Psoas muscle (tissue), 8 donors: ENCODE data around the gene EFCAB11. TPM values are rescaled to one million over a fixed set of nuclear protein-coding genes. Genes with fewer than 3 reads are reported as not detected.

ENCODE experiments used
- ATAC-seq, 4 donors: fragments of 200-7000 bp; cut with Tn5 transposase; one replicate each; pipeline ENCODE4 v1.9.1; 2020; ENCODE audit warnings: moderate library complexity in 3 of 4, mild to moderate bottlenecking in 2 of 4
- DNase-seq, 2 donors: peaks; one replicate each; pipeline ENCODE4 v3.0.0-alpha.2; 2020
- H3K27ac ChIP-seq: fragments of 200-600 bp; one replicate; pipeline ENCODE4 v1.8.0; 2022
- H3K27me3 ChIP-seq, 3 donors: fragments of 200-600 bp in 1 of 3; one replicate each; pipeline versions ENCODE4 v1.6.1 to v1.8.0; 2013 to 2022; ENCODE audit warnings: low read length in 2 of 3, mild to moderate bottlenecking in 2 of 3, moderate library complexity in 1 of 3; ENCODE audit not compliant: insufficient read depth in 3 of 3
- H3K36me3 ChIP-seq, 2 donors: fragments of 200-600 bp in 1 of 2; one replicate each; pipeline versions ENCODE4 v1.6.1 to v1.8.0; 2013 to 2022; ENCODE audit warnings: low read depth in 1 of 2, mild to moderate bottlenecking in 1 of 2, moderate library complexity in 1 of 2; ENCODE audit not compliant: insufficient read depth in 1 of 2
- H3K4me1 ChIP-seq: fragments of 200-600 bp; one replicate; pipeline ENCODE4 v1.8.0; 2022
- H3K4me3 ChIP-seq: fragments of 200-600 bp; one replicate; pipeline ENCODE4 v1.8.0; 2022; ENCODE audit warnings: mild to moderate bottlenecking
- H3K9me3 ChIP-seq: fragments of 200-600 bp; one replicate; pipeline ENCODE4 v1.8.0; 2022
- WGBS, 3 donors: extraction: QIAGEN DNeasy Blood & Tissue Kit; methylation state at CpG; one replicate each; pipeline versions ENCODE4 v1.1.6 to v1.1.7; 2013; 5-methylcytosine and 5-hydroxymethylcytosine counted together
- intact Hi-C, 2 donors: fragments of 100-400 bp; cut with DNase I; formaldehyde crosslinking; loops; one replicate each; pipeline versions ENCODE4 v1.11.0 to v1.14.2; 2022
- polyA plus RNA-seq, 3 donors: library from polyadenylated mRNA; stranded (reverse); fragments of 200-250 nt; gene quantifications; one replicate each; pipeline ENCODE4 v1.2.3, GENCODE V29; 2013
- total RNA-seq, 4 donors: library from RNA; stranded (reverse); fragmentation: NEBNext Ultra II Directional in 2 of 4; extraction: Animal tissue kit (Norgen Biotek cat#: 25700) in 2 of 4; gene quantifications; one replicate each; pipeline versions ENCODE4 v1.2.1 to v1.2.4, GENCODE V29; 2021 to 2023
- TF ChIP-seq, protein P1 (sequence below): fragments of 200-600 bp; IDR thresholded peaks from one replicate; pipeline ENCODE4 v1.8.0; 2022; ENCODE audit warnings: antibody characterized with exemption
- donor health status: healthy with polysubstance abuse.
- donor health status: DM: no; HTN: no; CAD: no; lungs with moderate emphysema.
- donor health status: Bipolar disorder and iron deficiency.
- donor health status: healthy.
- donor health status: DM: yes; HTN: yes; CAD: no.
- donor health status: DM: no; HTN: no; CAD: no.
- donor health status: DM: no; HTN: no; CAD: no.
- donor health status: DM: yes; HTN: yes; CAD: no.

The EFCAB11 gene
- total and polyA plus RNA-seq, 7 donors, result 0.59 to 5.3 (median 2.4) TPM

GRCh38 chr14:89922031-89922907 lies 32.3 kb downstream of the EFCAB11 start:
- 91 to 92% (median 91%) methylated on average over 6 of the region's 6 CpGs for WGBS, 3 donors
- Histone ChIP-seq H3K4me3 (no peak overlapping the region), H3K36me3 (no peaks in the 10 kb centered on the region), H3K27ac (no peak overlapping the region), H3K27me3 (no peaks in the 10 kb centered on the region), H3K4me1 (no peaks in the 10 kb centered on the region), H3K9me3 (no peaks in the 10 kb centered on the region)
- ATAC-seq (no peak), DNase-seq (no peak)
- intact Hi-C loops, result no loop called here
- TF ChIP-seq, protein P1, sequence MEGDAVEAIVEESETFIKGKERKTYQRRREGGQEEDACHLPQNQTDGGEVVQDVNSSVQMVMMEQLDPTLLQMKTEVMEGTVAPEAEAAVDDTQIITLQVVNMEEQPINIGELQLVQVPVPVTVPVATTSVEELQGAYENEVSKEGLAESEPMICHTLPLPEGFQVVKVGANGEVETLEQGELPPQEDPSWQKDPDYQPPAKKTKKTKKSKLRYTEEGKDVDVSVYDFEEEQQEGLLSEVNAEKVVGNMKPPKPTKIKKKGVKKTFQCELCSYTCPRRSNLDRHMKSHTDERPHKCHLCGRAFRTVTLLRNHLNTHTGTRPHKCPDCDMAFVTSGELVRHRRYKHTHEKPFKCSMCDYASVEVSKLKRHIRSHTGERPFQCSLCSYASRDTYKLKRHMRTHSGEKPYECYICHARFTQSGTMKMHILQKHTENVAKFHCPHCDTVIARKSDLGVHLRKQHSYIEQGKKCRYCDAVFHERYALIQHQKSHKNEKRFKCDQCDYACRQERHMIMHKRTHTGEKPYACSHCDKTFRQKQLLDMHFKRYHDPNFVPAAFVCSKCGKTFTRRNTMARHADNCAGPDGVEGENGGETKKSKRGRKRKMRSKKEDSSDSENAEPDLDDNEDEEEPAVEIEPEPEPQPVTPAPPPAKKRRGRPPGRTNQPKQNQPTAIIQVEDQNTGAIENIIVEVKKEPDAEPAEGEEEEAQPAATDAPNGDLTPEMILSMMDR, result no peak

DNA sequence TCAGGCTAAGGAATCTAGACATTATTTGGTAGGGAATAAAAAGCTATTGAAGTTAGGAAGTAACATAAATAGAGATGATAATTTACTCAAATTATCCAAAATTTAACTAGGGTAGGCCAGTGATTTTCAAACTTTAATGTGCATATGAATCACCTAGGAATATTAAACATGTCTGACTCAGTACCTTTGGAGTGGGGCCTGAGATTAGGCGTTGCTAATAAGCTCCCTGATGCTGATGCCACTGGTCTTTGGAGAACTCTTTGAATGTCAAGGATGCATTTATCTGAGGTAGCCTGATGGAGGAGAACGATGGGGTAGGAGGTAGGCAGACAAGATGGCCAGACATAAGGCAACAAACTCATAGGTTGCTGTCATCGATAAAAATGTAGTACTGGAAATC lies 33.2 kb downstream of the EFCAB11 start:
- Histone ChIP-seq H3K4me3 (no peak overlapping the region), H3K27me3 (no peaks in the 10 kb centered on the region), H3K4me1 (no peaks in the 10 kb centered on the region), H3K27ac (no peak overlapping the region), H3K9me3 (no peaks in the 10 kb centered on the region), H3K36me3 (no peaks in the 10 kb centered on the region)
- TF ChIP-seq, protein P1, result no peak
- intact Hi-C loops, result no loop called here
- DNase-seq, result no peak
- WGBS, 3 donors, result 93 to 96% (median 93%) methylated on average over 3 of the region's 3 CpGs
- no peak for ATAC-seq

DNA sequence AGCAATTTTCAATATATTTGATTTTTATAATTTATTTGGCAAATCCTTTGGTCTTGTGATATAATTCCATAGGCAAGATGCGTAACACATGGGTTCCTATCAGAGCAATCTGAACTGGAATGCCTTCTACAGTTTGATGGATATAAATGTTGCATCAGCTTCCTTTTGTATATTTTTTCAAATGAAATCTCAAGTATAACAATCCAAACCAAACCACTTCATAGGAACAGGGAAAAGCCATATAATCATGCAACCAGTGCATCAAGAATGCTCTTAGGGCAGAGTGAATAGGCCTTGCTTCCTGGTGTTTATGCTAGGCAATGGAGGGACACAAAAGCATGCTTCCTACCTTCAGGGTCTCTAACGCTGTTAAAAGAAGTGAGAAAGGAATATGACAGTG lies 34.5 kb downstream of the EFCAB11 start:
- ATAC-seq, result no peak
- TF ChIP-seq, protein P1, result no peak

GRCh38 chr14:89918721-89919120 lies 35.8 kb downstream of the EFCAB11 start:
- H3K9me3 ChIP-seq, result no peaks in the 10 kb centered on the region
- no peaks in the 10 kb centered on the region for H3K36me3 ChIP-seq
- intact Hi-C loops, result loop anchor here (5.0 to 10.0 kb wide), 2 partner anchors 494 to 876 kb away; no protein-coding TSS in a partner anchor
- H3K27ac ChIP-seq, result no peak overlapping the region
- WGBS, 3 donors, result 86 to 88% (median 87%) methylated on average over 2 of the region's 2 CpGs
- H3K4me3 ChIP-seq, result no peak overlapping the region
- no peak for DNase-seq
- TF ChIP-seq, protein P1, result no peak
- H3K27me3 ChIP-seq, result no peaks in the 10 kb centered on the region
- no peak for ATAC-seq
- H3K4me1 ChIP-seq, result peaks cover 4% of the 10 kb centered on the region

More for the DNA sequence above, 34.5 kb downstream of the EFCAB11 start:
- no peak for DNase-seq
- Histone ChIP-seq H3K36me3 (no peaks in the 10 kb centered on the region), H3K4me1 (peaks cover 2% of the 10 kb centered on the region), H3K9me3 (no peaks in the 10 kb centered on the region), H3K27ac (no peak overlapping the region), H3K4me3 (no peak overlapping the region), H3K27me3 (no peaks in the 10 kb centered on the region)
- intact Hi-C loops, result no loop called here
- 87 to 92% (median 90%) methylated on average over 2 of the region's 2 CpGs for WGBS, 3 donors
